ENCODE results near the gene SLC19A1.

Gene SLC19A1

DNA sequence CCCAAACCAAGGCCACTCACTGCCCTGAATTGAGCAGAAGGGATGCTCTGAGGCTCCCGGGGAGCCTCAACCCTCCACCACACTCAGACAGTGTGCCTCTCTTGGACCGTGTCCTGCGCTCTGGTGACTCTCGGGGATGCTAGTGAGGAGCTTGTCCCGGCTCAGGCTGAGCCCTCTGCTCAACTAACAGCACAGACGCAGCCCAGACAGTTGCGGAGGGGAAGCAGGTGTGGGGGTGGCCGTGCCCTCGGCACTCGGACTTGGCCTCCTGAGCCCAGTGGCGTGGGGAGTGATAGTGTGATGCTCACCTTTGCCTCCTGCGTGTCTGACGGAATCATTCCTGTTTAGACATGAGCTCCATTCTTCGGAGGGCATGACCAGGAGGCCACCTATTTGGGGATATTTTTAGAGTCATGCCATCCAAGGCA, 15.4 kb upstream of the SLC19A1 start:
- no peak for DNase-seq

- no peak for DNase-seq
These were observed 14.7 kb upstream of the SLC19A1 start for GRCh38 chr21:45556645-45557615.

- DNase-seq, result no peak
These were observed 14.0 kb upstream of the SLC19A1 start for GRCh38 chr21:45556302-45556644.

DNA sequence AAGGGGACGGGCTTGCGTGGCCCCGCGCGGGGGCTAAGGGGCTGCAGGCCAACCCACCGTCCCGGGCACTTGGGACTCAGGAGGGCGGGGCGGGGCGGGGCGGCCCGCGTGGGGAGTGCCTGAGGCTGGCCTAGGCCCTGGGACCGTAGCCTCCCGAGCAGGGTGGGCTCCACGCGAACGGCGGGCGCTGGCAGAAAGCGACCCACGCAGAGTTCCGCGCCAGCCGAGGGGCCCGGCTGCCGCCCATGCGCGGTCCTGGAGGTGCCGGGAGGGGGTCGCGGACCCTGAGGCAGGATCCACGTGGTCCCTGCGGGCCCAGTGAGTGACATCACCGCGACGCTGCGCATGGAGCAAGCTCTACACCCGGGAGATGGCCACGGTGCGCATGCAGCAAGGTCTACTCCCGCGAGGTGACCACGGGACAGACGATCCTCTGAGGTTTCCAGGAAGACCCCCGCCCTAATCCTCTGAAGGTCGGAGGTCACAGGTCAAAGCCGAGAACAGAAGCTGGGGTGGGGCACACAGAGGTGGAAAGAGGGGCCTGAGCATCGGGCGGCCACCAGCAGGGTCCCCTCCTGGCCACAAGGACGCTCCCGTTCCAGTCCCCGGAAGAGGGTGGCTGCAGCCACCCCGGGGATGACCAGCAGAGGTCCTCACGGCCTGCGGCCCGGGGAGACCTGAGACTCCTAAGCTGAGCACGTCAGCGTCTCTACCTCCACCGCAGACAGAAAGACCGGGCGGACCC, 13.5 kb upstream of the SLC19A1 start:
- peak; percentile 67 for DNase-seq

GRCh38 chr21:45555251-45555556, 13.0 kb upstream of the SLC19A1 start:
- no peak for DNase-seq

DNA sequence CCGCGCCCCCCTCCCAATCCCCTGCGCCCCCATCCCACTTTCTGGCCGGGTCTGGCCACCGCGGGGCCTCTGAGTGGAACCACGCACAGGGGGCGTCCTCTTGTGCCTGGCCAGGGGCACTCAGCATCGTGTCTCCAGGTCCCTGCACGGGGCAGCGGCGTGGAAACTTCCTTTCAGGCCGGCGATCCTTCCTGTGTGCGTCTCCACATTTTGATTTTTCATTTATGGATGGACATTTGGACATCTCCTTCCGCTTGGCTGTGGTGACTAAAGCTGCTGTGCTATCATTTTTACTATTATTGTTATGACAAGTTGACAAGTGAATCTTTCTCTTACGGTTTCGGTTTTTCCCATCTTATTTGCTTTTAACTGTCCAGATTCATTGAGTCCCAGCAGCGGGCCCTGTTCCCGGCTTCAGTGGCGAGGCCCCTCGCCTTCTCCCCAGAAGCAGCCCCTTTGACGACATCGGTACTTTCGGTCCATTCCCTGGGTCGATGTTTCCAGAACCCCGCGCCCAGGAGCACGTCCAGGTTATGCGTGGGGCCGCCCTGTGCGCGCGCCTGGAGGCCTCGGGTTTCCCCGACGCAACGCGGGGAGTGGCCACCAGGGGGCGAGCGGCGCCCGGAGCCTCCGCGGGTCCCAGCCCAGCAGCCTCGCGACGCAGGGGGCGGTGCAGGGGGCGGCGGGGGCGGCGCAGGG, 12.4 kb upstream of the SLC19A1 start:
- DNase-seq, result peak; percentile 92

GRCh38 chr21:45552696-45553391, 10.6 kb upstream of the SLC19A1 start:
- no peak for DNase-seq

DNA sequence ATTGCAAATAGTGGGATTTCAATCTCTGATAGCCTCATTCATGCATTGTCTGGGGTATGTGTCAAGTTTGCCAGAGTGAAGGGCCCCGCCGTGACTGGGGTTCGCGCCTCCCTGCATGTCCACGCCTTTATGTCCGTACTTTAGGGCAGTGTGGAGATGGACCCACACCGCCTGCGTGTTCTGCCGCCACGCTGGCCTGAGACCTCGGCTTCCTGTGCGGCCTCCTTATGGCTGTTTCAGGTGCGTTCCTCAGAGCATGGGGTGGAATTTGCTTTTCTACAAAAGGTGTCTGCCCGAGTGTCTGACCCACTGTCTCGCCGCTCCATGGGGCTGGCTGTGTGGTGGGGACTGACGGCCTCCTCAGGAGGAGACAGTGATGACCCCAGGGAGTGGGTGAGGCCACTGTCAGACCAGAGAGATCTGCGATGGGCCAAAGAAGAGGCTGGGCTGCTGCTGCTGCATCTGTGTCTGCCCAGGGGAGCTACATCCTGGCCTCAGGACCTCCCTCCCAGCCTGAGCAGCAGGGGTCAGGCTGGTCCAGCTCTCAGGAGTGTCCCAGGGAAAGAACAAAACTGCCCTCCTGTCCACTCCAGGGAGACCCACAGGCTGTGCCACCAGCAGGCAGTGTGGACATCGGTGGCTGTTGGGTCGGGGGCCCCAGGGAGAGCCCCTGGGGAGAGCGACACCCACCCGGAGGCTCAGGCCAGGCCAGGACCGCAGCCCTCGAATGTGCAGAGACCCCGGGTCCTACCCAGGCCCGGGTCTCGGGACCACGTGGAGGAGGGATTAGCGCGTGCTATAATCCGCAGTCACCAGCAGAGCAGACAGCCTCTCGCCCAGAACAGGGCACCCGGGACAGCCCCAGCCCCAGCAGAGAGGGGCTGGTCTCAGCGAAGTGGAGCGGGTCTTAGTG, 9.8 kb upstream of the SLC19A1 start:
- DNase-seq, result no peak

- peak; percentile 66 for DNase-seq
These were observed 9.1 kb upstream of the SLC19A1 start for GRCh38 chr21:45551316-45551715.

DNA sequence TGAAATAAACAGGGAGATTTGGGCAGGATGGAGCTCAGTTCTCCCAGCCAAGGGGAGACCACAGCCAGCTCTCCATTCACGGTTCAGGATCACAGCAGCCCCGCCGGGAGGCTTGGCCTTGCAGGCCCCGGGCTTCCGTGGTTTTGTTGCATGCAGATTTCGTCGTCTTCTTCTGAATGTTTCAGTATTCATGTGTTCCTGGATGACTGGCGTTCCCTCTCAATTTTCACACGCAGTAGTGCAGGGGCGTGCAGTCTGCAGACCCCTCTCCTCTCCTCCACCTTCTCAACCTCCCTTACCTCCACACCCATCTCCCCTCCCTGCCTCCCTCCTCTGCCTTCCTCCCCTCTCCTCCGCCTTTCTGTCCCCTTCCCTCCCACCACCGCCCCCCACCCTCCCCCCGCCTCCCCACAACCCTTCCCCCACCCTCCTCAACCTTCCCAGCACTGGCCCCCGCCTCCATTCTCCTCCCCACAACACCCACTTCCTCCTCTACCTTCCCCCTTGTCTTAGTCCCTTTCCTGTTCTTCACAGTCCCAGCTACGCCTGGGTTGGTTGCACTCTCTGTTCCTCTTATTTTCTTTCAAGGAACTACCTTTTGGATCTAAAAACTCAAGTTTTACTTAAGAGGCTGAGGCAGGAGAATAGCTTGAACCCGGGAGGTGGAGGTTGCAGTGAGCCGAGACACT, 8.4 kb upstream of the SLC19A1 start:
- DNase-seq, result peak; percentile 81

- DNase-seq, result no peak
These were observed 7.6 kb upstream of the SLC19A1 start for GRCh38 chr21:45549626-45550463.

GRCh38 chr21:45548711-45549491, 6.7 kb upstream of the SLC19A1 start:
- DNase-seq, result no peak

- DNase-seq, result no peak
These were observed 5.3 kb upstream of the SLC19A1 start for GRCh38 chr21:45547545-45547900.

DNA sequence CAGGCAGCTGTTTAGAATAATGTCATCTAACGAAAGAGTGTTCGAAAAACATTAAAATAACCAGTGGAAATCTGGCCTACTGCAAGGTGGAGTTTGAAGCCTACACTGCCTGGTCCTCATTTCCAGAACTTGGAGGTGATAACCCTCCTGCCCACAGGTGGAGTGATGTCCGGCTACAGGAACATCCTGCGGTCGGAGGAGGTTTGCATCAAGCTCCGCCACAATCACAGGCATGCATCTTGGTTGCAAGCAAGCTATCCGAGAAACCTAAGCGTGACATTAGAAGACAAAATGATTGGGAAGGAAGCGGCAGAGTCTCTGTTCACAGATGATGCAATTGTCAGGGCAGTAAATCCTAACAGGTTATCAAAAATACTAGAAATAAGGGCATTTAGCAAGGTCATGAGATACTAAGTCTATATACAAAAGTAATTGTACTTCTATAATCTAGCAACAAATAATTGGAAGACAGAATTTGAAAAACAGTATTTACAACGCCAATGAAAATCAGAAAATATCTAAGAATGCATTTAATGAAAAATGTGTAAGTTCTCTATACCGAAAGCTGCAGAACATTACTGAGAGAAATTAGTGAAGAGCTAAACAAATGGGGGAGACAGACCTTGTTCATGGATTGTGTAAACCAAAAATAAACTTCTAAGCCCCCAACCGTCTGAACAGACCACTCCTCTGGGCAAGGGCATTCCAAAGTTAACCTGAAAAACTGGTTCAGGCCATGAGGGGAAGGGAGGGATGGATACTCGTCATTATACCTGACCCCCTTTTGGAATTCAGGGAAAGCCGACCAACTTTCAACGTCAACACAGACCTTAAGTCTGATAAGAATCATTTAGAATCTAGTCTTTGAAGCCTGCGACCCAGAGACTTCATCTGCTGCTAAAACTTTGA, 4.7 kb upstream of the SLC19A1 start:
- no peak for DNase-seq

DNA sequence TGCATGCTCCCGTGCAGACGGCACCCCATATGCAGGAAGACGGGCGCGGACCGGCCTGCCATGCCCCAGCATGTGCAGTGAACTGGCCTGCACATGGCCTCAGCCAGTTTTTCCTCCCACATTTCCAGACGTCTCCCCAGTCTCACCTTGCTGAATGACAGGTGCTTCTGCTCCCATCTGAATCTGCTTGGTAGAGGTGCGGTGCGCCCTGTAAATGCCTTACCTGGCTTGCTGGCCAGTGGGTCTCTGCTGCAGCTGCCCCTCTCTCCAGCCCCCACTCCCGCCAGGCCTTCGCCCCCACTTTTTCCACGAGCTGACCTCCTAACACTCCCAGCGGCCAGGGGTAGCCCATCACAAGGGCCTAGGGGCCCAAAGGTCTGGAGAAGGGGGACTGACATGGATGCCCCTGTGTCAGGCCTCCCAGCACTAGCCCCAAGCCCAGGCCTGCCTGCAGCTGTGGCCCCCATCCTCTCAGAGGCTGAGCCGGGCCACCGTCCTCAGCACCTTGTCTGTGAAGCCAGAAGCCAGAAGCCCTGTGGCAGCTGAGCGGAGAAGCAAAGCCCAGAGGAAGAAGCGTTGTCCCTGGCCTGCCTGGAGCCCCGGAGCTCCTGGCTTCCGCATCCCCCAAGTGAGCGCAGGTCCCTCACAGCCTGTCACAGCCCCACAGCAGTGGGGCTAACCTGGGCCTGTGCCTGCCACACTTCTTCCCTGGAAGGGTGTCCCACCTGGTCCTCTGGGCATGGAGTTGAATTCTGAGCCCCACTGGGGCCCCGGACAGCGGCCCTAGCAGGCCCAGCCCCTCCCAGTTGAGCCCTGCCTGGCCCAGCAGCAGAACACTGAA, 3.7 kb upstream of the SLC19A1 start:
- no peak for DNase-seq

DNA sequence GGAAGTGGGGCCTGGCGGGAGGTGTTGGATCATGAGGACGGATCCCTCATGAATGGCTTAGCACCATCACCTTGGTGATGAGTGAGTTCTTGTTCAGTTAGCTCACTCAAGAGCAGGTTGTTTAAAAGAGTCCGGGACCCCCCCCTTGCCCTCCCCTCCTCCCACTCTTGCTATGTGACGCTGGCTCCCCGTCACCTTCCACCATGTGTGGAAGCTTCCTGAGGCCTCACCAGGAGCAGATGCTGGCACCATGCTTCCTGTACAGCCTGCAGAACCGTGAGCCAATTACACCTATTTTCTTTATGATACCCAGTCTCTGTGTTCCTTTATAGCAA, 3.0 kb upstream of the SLC19A1 start:
- DNase-seq, result no peak

DNA sequence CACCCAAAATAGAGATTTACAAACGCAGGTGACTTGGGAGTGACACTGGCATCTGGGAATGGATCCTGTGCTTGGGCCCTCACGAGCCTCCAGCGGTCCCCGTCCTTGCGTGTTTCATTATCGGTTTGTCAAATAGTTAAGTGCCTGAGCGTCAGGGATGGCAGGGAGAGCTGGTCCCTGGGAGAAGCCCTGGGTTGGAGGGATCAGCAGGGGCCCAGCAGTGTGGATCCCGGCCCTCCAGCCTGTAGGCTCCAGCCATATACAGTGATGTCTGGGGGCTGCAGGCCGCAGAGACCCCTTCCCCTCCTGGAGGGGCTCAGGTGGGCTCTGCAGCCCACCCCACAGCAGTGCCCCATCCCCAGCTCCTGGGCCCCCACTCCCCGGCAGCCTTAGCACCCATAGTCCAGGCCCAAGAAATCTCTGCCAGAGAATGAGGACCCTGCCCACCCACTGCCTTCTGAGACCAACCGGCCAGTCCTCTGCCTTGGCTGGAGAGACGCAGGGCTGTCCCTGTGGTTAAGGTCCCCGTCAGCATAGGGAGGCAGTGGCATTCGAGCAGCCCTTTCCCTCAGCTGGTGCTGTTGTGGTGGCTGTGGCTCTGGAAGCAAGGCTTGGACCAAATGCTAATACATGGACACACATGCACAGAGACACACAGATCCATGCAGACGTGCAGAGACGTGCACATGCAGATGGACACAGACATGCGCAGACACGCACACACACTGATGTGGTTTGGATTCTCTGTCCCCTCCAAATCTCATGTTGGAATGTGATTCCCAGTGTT, 2.4 kb upstream of the SLC19A1 start:
- DNase-seq, result no peak

Measured in CD4-positive, alpha-beta T cell treated with Interleukin-6 for 4 hours (primary cell).